HG03045 (cell line): ENCODE results near the gene INPPL1.
"Not testable (repeated sequence)": the region's sequence is repeated elsewhere in the genome, so short reads cannot be mapped to it uniquely, and the experiment has no call there.

ENCODE experiments used
- ATAC-seq: cut with Tn5 transposase; IDR thresholded peaks from one replicate; pipeline ENCODE4 v1.9.1; 2021; ENCODE audit warnings: mild to moderate bottlenecking, moderate library complexity; ENCODE audit not compliant: unreplicated experiment

Gene INPPL1, protein sequence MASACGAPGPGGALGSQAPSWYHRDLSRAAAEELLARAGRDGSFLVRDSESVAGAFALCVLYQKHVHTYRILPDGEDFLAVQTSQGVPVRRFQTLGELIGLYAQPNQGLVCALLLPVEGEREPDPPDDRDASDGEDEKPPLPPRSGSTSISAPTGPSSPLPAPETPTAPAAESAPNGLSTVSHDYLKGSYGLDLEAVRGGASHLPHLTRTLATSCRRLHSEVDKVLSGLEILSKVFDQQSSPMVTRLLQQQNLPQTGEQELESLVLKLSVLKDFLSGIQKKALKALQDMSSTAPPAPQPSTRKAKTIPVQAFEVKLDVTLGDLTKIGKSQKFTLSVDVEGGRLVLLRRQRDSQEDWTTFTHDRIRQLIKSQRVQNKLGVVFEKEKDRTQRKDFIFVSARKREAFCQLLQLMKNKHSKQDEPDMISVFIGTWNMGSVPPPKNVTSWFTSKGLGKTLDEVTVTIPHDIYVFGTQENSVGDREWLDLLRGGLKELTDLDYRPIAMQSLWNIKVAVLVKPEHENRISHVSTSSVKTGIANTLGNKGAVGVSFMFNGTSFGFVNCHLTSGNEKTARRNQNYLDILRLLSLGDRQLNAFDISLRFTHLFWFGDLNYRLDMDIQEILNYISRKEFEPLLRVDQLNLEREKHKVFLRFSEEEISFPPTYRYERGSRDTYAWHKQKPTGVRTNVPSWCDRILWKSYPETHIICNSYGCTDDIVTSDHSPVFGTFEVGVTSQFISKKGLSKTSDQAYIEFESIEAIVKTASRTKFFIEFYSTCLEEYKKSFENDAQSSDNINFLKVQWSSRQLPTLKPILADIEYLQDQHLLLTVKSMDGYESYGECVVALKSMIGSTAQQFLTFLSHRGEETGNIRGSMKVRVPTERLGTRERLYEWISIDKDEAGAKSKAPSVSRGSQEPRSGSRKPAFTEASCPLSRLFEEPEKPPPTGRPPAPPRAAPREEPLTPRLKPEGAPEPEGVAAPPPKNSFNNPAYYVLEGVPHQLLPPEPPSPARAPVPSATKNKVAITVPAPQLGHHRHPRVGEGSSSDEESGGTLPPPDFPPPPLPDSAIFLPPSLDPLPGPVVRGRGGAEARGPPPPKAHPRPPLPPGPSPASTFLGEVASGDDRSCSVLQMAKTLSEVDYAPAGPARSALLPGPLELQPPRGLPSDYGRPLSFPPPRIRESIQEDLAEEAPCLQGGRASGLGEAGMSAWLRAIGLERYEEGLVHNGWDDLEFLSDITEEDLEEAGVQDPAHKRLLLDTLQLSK

DNA sequence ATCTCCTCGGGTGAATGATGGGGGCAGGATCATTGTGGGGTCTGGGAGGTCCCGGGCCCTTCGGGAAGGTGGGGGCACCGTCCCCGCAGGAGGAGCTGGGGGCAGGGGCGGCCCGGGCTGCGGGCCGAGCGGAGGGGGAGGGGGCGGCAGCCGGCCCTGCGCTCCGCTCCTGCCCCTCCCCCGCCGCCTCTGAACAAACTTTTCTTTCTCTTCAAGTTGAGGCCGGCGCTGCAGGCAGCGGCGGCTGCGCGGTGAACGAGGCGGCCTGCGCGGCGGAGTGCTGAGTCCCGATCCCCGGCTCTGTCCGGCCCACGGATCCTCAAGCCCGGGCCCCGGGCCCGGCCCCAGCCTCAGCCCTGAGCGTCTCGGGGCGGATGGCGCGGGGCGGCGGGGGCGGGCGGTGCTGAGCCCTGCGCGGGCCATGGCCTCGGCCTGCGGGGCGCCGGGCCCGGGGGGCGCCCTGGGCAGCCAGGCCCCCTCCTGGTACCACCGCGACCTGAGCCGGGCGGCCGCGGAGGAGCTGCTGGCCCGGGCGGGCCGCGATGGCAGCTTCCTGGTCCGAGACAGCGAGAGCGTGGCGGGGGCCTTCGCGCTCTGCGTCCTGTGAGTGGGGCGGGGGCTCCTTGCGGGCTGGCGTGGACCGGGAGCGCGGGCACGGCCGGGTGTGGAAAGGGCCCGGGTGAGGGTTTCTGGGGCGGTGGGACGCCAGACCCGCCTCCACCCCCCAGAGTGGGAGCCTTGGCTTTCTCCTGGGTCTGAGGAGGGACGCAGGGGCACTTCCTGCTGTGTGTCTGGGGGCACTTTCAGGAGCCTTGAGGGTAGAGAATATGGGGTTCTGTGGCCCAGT lies at the start of gene INPPL1:
INPPL1 (plus strand) TSS at position 204 of the 847 bp plus-strand sequence; CDS start at position 422, 218 bp downstream.
- ATAC-seq, result no peak

DNA sequence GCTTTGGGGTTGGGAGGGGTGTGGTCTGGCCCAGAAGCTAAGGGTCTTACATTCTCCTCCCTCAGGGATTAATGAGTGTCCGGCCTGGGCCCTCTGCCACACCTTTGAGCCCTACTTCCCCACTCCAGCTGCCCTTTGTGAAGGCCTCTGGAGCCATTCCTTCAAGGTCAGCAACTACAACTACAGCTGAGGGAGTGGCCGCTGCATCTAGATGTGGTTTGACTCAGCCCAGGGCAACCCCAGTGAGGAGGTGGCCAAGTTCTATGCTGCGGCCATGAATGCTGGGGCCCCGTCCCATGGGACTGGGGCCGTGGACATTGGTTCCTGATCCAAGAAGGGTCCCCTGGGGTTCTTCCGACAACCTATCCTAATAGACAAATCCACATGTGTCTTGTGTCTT lies 46.9 kb upstream of the INPPL1 start:
- ATAC-seq, result no peak

DNA sequence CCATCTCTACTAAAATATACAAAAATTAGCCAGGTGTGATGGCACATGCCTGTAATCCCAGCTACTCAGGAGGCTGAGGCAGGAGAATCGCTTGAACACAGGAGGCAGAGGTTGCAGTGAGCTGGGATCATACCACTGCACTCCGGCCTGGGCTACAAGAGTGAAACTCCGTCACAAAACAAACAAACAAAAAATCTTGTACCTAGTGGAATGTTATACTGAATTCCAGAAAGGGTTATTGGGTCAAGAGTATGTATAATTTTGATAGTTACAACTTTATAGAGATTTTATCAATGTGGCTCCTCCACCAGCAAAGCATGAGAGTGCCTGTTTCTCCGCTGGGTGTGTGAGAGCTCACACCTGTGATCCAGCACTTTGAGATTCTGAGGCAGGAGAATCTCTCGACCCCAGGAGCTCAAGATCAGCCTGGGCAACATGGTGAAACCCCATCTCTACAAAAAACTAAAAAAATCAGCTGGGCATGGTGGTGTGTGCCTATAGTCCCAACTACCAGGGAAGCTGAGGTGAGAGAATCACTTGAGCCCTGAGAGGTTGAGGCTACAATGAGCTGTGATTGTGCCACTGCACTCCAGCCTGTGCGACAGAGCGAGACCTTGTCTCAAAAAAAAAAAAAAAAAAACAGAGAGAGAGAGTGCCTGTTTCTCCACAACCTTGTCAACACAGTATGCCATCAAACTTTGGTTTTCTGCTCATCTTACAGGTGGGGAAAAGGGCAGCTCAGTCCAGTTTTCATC lies 45.3 kb upstream of the INPPL1 start:
- no peak for ATAC-seq

DNA sequence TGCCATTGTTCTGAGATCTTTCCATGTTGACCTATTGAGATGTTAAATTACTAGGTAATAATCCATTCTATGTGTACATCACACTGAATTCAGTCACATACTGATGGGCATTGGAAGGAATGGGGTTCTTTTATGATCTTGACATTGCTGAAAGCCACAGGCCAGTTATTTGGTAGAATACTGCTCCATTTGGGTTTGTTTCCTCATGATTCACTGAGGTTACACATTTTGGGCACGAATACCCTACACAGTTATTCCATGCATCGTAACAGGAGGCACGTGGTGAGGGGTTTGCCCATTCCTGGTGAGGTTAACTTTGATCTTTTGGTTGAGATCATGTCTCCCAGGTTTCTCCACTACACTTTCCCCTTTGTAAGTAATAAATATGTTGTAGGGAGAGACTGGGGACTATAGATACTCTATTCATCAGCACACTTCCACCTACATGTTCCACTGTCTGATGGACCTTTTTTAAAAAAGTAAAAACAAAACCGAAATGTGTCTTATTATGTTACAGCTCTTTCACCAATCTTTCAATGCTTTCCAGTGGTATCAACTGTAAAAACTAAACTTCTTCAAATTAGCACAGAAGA lies 44.7 kb upstream of the INPPL1 start:
- no peak for ATAC-seq

DNA sequence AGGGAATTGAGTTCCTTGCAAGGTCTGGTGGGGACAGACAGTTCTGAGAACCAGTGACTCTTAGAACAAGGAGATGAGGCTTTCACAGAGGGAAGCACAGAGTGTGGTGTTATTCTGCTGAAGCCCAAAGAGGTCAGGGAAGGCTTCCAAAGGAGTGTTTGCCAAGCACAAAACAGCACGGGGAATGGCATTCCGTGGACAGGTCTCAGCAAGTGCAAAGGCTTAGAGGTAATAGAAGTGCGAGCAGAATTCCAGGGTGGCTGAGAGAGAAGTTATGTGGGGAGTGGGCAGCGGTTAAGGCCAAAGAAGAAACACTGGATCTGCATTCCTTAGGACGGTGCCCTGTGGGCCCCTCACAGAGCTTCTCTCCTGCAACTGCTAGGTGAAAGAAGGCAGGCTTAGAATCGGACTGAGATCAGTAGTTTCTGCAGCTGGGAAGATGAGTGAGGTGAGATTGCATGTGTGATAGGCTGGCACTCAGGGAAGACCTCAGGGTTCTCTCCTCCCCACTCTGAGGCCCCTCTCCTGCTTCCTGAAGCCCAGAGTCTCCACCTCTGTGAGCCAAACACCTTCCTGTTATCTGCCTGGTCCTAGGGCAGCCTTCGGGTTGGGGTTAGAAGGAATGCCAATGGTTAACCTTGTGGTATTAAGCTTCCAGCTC lies 43.5 kb upstream of the INPPL1 start:
- not testable (repeated sequence) for ATAC-seq

DNA sequence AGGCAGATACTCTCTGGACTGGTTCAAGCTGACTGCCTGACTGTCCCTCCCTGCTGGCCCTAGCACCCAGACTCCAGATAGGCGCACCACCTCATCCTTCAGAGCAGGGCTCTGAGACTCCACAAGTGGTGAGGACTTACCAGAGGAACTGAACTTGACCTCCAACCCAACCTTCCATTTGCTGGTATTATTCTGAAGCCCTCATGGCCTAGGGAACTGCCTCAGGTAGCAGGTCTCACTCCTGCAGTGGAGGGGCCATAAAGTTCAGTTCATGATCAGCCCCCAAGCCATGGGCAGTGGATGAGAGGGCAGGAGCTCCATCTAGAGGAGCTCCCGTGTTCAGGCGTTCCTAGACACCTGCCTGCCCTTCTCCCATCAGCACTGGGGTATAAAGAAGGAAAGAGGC lies 43.0 kb upstream of the INPPL1 start:
- not testable (repeated sequence) for ATAC-seq

DNA sequence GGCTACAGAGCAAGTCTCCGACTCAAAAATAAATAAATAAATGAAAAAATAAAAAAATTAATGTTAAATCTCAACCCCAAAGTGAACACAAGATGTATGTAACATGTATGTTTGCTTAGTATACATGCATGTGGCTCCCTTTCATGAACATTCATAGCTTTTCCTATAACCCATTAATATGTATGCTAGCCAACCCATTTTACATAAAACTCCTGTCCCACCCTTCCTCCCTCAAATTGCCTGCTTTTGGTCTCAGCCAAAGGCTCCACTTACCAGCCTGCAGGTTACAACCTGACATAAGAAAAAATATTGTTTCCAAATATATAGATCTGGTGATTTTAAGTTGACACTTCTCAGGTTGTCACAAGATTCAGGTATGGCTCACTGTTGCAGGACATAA lies 36.3 kb upstream of the INPPL1 start:
- no peak for ATAC-seq

DNA sequence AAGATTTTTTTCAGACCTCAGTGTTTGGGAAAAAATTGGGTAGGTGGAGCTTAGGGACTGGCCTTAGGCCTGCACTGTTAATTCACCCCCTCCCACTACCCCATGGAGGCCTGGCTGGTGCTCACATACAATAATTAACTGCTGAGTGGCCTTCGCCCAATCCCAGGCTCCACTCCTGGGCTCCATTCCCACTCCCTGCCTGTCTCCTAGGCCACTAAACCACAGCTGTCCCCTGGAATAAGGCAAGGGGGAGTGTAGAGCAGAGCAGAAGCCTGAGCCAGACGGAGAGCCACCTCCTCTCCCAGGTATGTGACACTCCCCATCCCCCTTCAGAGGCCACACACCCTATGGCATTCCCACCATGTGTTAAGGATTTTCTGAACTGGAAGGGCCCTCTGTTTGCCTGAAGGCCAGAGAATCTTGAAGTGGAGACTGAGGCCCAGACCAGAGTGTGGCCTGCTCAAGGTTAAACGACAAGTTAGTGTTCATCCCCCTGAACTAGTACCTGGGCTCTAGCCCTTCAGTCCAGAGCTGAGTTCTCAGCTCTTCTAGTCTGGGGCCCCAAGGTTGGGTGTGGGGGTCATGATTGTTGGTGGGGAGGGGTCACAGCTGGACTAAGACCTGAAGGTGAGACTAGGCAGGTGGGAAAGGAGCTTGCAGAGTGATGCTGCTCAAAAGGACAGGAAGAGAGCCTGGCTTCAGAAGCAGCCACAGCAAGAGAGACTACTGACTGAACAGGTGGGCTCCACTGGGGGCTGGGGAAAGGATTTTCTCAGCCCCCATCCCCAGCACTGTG lies 34.9 kb upstream of the INPPL1 start:
- ATAC-seq, result no peak

DNA sequence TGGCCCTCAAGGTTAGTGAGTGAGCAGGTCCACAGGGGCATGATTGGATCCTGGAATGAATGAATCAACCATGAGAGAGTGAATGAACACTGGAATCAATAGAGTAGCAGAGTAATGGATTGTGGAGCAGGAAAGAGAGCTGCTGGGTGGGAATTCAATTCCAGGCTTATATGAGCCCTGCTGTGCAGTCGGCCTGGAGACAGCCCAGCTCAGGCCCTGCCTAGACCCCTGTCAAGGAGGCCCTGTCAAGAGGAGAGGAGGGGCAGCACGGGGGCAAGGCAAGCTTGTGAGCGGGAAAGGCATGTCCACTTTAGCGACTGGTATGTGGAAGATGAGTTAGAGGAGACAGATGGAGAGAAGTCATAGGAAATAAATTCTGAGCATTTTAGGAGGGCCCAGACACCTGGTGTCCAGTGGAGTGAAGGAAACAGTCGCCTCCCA lies 33.9 kb upstream of the INPPL1 start:
- ATAC-seq, result no peak

DNA sequence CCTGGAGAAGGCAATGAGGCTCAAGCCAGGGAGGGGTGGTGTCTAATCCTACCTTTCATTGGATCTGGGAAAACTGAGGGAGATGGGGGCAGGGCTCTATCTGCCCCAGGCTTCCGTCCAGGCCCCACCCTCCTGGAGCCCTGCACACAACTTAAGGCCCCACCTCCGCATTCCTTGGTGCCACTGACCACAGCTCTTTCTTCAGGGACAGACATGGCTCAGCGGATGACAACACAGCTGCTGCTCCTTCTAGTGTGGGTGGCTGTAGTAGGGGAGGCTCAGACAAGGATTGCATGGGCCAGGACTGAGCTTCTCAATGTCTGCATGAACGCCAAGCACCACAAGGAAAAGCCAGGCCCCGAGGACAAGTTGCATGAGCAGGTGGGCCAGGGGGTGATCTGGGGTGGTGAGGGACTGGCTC lies 32.6 kb upstream of the INPPL1 start, which contains the start of gene FOLR1:
FOLR1 (plus strand) TSS at position 180 of the 421 bp plus-strand sequence; CDS start at position 214, 34 bp downstream.
- no peak for ATAC-seq

DNA sequence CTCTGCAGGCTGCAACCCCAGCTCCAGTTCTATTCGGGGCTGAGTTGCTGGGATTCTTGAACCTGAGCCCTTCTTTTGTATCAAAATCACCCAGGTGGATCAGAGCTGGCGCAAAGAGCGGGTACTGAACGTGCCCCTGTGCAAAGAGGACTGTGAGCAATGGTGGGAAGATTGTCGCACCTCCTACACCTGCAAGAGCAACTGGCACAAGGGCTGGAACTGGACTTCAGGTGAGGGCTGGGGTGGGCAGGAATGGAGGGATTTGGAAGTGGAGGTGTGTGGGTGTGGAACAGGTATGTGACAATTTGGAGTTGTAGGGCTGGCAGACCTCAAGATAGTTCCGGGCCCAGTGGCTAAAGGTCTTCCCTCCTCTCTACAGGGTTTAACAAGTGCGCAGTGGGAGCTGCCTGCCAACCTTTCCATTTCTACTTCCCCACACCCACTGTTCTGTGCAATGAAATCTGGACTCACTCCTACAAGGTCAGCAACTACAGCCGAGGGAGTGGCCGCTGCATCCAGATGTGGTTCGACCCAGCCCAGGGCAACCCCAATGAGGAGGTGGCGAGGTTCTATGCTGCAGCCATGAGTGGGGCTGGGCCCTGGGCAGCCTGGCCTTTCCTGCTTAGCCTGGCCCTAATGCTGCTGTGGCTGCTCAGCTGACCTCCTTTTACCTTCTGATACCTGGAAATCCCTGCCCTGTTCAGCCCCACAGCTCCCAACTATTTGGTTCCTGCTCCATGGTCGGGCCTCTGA lies 28.9 kb upstream of the INPPL1 start:
- no peak for ATAC-seq

DNA sequence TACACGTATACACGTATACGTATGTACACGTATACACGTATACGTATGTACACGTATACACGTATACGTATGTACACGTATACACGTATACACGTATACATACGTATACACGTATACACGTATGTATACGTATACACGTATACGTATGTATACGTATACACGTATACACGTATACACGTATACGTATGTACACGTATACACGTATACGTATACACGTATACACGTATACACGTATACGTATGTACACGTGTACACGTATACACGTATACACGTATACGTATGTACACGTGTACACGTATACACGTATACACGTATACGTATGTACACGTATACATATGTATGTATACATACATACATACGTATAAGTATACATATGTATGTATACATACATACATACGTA lies 23.1 kb upstream of the INPPL1 start:
- ATAC-seq, result not testable (repeated sequence)

DNA sequence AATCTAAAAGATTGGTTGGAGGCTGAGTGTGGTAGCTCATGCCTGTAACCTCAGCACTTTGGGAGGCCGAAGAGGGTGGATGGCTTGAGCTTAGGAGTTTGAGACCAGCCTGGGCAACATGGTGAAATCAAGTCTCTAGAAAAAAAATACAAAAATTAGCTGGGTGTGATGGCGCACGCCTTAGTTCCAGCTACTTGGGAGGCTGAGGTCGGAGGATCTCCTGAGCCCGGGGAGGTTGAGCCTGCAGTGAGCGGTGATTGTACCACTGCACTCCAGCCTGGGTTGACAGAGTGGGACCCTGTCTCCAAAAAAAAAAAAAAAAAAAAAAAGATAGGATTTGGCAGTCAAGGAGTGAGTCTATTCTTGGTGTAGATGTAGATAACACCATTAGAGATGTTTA lies 22.0 kb upstream of the INPPL1 start:
- ATAC-seq, result no peak

DNA sequence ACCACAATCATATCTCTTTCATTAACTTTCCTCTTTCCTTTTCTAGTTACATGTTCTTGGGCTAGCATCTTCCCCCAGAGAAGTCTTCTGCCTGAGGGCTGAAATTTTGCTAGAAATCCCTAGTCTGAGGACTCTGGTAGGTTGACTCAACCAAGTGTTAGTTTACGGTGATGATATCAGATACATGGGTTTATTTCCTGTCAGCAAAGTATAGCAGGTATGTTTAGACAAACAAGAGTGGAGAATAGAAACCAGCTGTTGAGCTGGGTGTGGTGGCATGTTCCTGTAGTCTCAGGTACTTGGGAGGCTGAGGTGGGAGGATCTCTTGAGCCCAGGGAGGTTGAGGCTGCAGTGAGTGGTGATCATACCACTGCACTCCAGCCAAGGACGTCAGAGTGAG lies 21.4 kb upstream of the INPPL1 start:
- ATAC-seq, result no peak

DNA sequence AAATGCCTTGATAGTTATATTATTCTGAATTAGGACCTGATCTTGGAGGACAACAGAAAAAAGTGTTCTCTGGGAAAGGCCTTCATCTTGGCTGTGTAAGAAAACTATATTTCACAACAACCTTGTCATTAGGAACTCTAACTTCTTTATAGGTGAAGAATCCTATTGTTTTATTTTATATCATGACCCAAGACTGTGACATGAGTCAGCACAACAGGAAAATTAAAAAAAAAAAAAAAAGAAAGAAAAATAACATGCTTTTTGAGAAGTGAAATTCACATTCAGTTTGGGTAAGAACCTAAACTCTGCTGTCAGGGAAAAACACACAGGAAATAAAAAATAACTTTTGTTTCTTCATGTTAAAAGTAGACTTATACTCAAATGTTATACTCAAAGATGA lies 19.7 kb upstream of the INPPL1 start:
- no peak for ATAC-seq

DNA sequence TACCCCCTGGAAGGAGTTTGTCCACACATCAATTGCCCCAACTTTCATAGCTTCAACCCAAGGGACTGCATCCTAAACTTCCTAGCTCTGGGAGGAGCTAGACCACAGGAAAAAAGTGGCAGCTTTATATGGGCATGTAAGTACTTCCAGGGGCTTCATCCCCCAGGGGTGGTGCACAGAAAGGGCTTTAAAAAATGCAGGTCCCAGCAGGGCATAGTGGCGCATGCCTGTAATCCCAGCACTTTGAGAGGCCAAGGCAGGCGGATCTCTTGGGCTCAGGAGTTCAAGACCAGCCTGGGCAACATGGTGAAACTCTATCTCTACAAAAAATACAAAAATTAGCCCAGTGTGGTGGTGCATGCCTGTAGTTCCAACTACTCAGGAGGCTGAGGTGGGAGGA lies 17.8 kb upstream of the INPPL1 start:
- ATAC-seq, result not testable (repeated sequence)

DNA sequence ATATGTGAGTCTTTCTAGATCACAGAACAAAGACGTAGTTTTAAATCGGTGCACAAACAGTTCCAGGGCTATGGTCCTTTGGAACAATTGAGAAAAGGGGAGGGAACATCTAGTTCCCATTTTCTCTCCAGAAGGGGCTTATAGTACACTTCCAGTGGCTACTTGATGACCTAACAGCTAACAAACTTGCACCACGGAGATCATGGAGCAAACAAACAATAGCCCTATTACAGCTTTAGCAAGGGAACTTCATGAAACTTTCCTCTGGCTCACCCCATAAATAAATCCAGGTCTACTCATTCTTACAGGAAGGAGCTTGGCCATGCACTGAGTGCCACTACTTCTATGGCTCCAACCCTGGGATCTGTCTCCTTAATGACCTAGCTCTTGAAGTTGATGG lies 16.3 kb upstream of the INPPL1 start:
- no peak for ATAC-seq
